HepG2 (cell line): Measurements from ENCODE around the gene ABHD12. TPM values are rescaled to one million over a fixed set of nuclear protein-coding genes. Genes with fewer than 3 reads are reported as not detected.

Source experiments
- ATAC-seq: fragments of 200-7000 bp; cut with Tn5 transposase; 3 replicates; pipeline ENCODE4 v1.9.1; 2020; ENCODE audit warnings: mild to moderate bottlenecking, moderate library complexity
- BruUV-seq: library from RNA; stranded (reverse); fragments of 400-500 nt; replicated peaks from 2 replicates; lab custom pipeline; 2021; lab: Mats Ljungman, UMichigan
- CTCF ChIA-PET: fragments of 300-600 bp; formaldehyde crosslinking; extraction: SDS; loops from one replicate; lab custom pipeline; 2021; ENCODE audit warnings: low total read pairs, inconsistent platforms, low intra/inter-chr PET ratio; lab: Yijun Ruan, JAX
- POLR2A ChIA-PET: fragments of 350-600 bp; sonication (Branson Sonifier 250); formaldehyde crosslinking; loops from one replicate; lab custom pipeline; 2020; ENCODE audit warnings: antibody characterized with exemption, inconsistent platforms; lab: Yijun Ruan, JAX
- DNase-seq: peaks from one replicate; pipeline ENCODE4 v3.0.0-alpha.2; 2015; ENCODE audit warnings: low spot score
- FAIRE-seq: peaks from 3 replicates; lab custom pipeline; 2011; peaks lifted over from hg19 to GRCh38; lab: Jason Lieb, UNC
- H2AFZ ChIP-seq: one replicate; pipeline ENCODE4 v1.6.1; 2011; ENCODE audit warnings: low read length, inconsistent platforms
- H3K27ac ChIP-seq: fragments of 300-600 bp; 3 replicates; pipeline ENCODE4 v1.8.0; 2011; ENCODE audit warnings: mixed run types, mild to moderate bottlenecking, mixed read lengths, low read length, inconsistent platforms; ENCODE audit not compliant: insufficient read depth; ENCODE audit errors: extremely low read length
- H3K27me3 ChIP-seq, 2 experiments: fragments of 200-600 bp in 1 of 2; 2 replicates in 1 of 2; 3 replicates in 1 of 2; pipeline versions ENCODE4 v1.6.0 to v1.8.0; 2011; ENCODE audit warnings: low read length in 2 of 2, mild to moderate bottlenecking in 2 of 2, moderate library complexity in 2 of 2, inconsistent platforms in 1 of 2; ENCODE audit not compliant: insufficient read depth in 2 of 2, control insufficient read depth in 1 of 2
- H3K36me3 ChIP-seq, 2 experiments: fragments of 200-600 bp in 1 of 2; replicated peaks in 1 of 2; 2 replicates in 1 of 2; 3 replicates in 1 of 2; pipeline versions ENCODE4 v1.5.1 to v1.8.0; 2011; ENCODE audit warnings: low read length in 2 of 2, inconsistent platforms in 1 of 2; ENCODE audit not compliant: insufficient read depth in 2 of 2, control insufficient read depth in 1 of 2
- H3K4me1 ChIP-seq: 2 replicates; pipeline ENCODE4 v1.5.1; 2012; ENCODE audit warnings: low read length, inconsistent platforms; ENCODE audit not compliant: insufficient read depth
- H3K4me2 ChIP-seq: 2 replicates; pipeline ENCODE4 v1.6.0; 2011; ENCODE audit warnings: low read depth, low read length, inconsistent platforms
- H3K4me3 ChIP-seq, 3 experiments: fragments of 200-600 bp in 1 of 3; sonication (generic), shearing (Covaris generic) in 1 of 3; replicated peaks in 1 of 3; 2 replicates each; pipeline ENCODE4 v1.5.1; 2011 to 2016; ENCODE audit warnings: low read length in 3 of 3, inconsistent platforms in 2 of 3, low read depth in 2 of 3, mild to moderate bottlenecking in 2 of 3, control low read depth in 1 of 3, mixed read lengths in 1 of 3; ENCODE audit not compliant: insufficient read depth in 1 of 3
- H3K79me2 ChIP-seq: one replicate; pipeline ENCODE4 v1.6.1; 2011; ENCODE audit warnings: low read length, inconsistent platforms; ENCODE audit not compliant: insufficient read depth
- H3K9ac ChIP-seq: 2 replicates; pipeline ENCODE4 v1.6.0; 2011; ENCODE audit warnings: mild to moderate bottlenecking, low read depth, low read length, inconsistent platforms; ENCODE audit not compliant: insufficient read depth
- H3K9me3 ChIP-seq: 2 replicates; pipeline ENCODE4 v1.5.1; 2012; ENCODE audit warnings: mild to moderate bottlenecking, low read length
- H4K20me1 ChIP-seq: 2 replicates; pipeline ENCODE4 v1.6.0; 2011; ENCODE audit warnings: inconsistent platforms, mild to moderate bottlenecking, low read length, moderate library complexity; ENCODE audit not compliant: insufficient read depth
- EEA1 ChIP-seq: sonication (generic); formaldehyde crosslinking; IDR thresholded peaks from 2 replicates; pipeline ENCODE4 v1.5.1; 2020; ENCODE audit warnings: mild to moderate bottlenecking, missing genetic modification reagents, borderline replicate concordance
- FOSL2 ChIP-seq: sonication (generic); formaldehyde crosslinking; IDR thresholded peaks from 2 replicates; pipeline ENCODE4 v1.4.0; 2020; ENCODE audit warnings: missing genetic modification reagents
- NFKBIZ ChIP-seq: IDR thresholded peaks from 2 replicates; pipeline ENCODE4 v1.6.1; 2018; ENCODE audit warnings: missing genetic modification reagents, missing compliant biosample characterization
- RORA ChIP-seq: sonication (generic); formaldehyde crosslinking; IDR thresholded peaks from 2 replicates; pipeline ENCODE4 v1.5.0; 2020; ENCODE audit warnings: mild to moderate bottlenecking, missing genetic modification reagents, moderate library complexity
- SKI ChIP-seq: fragments of 450-650 bp; IDR thresholded peaks from one replicate; pipeline ENCODE4 v1.6.1; 2018; ENCODE audit warnings: mild to moderate bottlenecking; ENCODE audit not compliant: partially characterized antibody
- SMC3 ChIP-seq: IDR thresholded peaks from 2 replicates; pipeline ENCODE4 v1.6.1; 2011; ENCODE audit warnings: low read length, improper control_type of control experiment
- TAF15 ChIP-seq: fragments of 200-400 bp; formaldehyde crosslinking; IDR thresholded peaks from one replicate; pipeline ENCODE4 v1.6.1; 2018; ENCODE audit warnings: mild to moderate bottlenecking, low read depth, low read length; ENCODE audit not compliant: poor library complexity, severe bottlenecking
- ZNF256 ChIP-seq: sonication (generic); formaldehyde crosslinking; conservative IDR thresholded peaks from 2 replicates; pipeline ENCODE4 v1.4.0; 2020; ENCODE audit warnings: missing genetic modification reagents
- ZNF367 ChIP-seq: sonication (generic); formaldehyde crosslinking; IDR thresholded peaks from 2 replicates; pipeline ENCODE4 v1.4.0; 2020; ENCODE audit warnings: missing genetic modification reagents, borderline replicate concordance
- ZNF775 ChIP-seq: sonication (generic); formaldehyde crosslinking; IDR thresholded peaks from 2 replicates; pipeline ENCODE4 v1.4.0; 2020; ENCODE audit warnings: missing genetic modification reagents, mild to moderate bottlenecking, moderate library complexity, borderline replicate concordance
- WGBS: methylation state at CpG from one replicate; pipeline ENCODE4 v1.1.6; 2017; ENCODE audit warnings: low lambda C conversion rate; 5-methylcytosine and 5-hydroxymethylcytosine counted together
- in situ Hi-C: cut with HindIII; loops from 2 replicates; pipeline ENCODE4 v1.10.0; 2017; ENCODE audit warnings: low pct_unique_long_range_greater_than_20kb; ENCODE audit not compliant: extremely low pct_ligation_motif_present
- intact Hi-C: fragments of 100-400 bp; cut with micrococcal nuclease; formaldehyde crosslinking; loops from one replicate; pipeline ENCODE4 v1.10.0; 2022; ENCODE audit not compliant: unreplicated experiment
- polyA plus RNA-seq, 8 experiments: library from polyadenylated mRNA; depleted of rRNA in 3 of 8; stranded (reverse) in 7 of 8; unstranded in 1 of 8; fragments of >200 nt; fragmentation: Illumina TruSeq in 4 of 8; extraction: Trizol in 4 of 8; gene quantifications; 2 replicates each; pipeline versions ENCODE4 v1.2.1 to v1.2.3, GENCODE V29; 2011 to 2016; ENCODE audit warnings: low read depth in 4 of 8, missing spikeins in 1 of 8, mixed read lengths in 1 of 8; ENCODE audit not compliant: insufficient read depth in 1 of 8
- total RNA-seq, 5 experiments: library from RNA; depleted of rRNA; stranded (reverse); fragments of >200 nt; fragmentation: Illumina TruSeq; extraction: Trizol; gene quantifications; 2 replicates each; pipeline ENCODE4 v1.2.3, GENCODE V29; 2016; ENCODE audit warnings: low read depth in 1 of 5
- TF ChIP-seq, protein P1 (sequence below): IDR thresholded peaks from 2 replicates; pipeline ENCODE4 v1.6.1; 2018; ENCODE audit warnings: missing genetic modification reagents
- TF ChIP-seq, protein P2 (sequence below): sonication (generic); formaldehyde crosslinking; IDR thresholded peaks from 2 replicates; pipeline ENCODE4 v1.8.1; 2023; ENCODE audit warnings: missing genetic modification reagents, inconsistent platforms, borderline replicate concordance
- TF ChIP-seq, protein P3 (sequence below): sonication (generic); formaldehyde crosslinking; IDR thresholded peaks from 2 replicates; pipeline ENCODE4 v1.5.0; 2020; ENCODE audit warnings: mild to moderate bottlenecking, missing genetic modification reagents

ABHD12 gene
- total and polyA plus RNA-seq, 2 of the 13 experiments (the other 11 are each of a cell fraction or from before 2014, with no cell fraction given) = 23.5 to 72.1 TPM

DNA sequence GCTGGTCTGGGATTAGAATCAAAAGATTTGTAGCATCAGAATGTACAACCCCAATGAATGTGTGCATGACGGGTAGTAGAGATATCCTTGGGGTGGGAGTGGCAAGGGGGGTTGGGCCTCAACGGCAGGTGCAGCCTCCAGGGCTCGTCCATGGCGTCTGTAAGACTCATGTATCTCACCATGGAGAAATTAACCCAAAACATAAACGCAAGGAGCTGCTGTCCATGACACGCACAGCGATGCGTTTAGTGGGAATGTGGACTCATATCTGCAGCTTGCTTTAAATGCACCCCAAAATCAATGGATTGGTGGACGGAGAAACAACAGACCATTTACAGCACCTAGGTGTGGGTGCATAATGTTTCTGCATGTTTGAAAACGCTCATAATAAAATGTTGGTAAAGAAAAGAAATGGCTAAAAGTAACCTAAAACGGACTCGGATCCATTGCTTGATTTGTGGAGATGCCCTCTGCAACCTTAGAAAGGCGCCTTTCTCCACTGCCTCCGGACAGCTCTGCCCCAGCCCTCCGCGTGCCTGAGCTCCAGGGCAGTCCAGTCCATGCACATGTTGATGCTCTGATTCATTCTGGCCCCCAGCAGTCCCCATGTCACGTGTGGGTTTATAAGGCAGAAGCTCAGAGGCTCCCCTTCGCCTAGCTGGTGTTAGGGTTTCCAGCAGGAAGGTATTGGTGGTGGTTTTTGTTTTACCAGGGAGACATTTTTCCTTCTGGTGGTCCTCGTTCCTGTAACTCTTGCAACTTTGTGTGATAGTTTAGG is 118.2 kb downstream of the ABHD12 start (continued):
- TF ChIP-seq, protein P1, sequence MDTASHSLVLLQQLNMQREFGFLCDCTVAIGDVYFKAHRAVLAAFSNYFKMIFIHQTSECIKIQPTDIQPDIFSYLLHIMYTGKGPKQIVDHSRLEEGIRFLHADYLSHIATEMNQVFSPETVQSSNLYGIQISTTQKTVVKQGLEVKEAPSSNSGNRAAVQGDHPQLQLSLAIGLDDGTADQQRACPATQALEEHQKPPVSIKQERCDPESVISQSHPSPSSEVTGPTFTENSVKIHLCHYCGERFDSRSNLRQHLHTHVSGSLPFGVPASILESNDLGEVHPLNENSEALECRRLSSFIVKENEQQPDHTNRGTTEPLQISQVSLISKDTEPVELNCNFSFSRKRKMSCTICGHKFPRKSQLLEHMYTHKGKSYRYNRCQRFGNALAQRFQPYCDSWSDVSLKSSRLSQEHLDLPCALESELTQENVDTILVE = no peak
- TF ChIP-seq ZNF256 (CRISPR knock-in tag) = no peak

DNA sequence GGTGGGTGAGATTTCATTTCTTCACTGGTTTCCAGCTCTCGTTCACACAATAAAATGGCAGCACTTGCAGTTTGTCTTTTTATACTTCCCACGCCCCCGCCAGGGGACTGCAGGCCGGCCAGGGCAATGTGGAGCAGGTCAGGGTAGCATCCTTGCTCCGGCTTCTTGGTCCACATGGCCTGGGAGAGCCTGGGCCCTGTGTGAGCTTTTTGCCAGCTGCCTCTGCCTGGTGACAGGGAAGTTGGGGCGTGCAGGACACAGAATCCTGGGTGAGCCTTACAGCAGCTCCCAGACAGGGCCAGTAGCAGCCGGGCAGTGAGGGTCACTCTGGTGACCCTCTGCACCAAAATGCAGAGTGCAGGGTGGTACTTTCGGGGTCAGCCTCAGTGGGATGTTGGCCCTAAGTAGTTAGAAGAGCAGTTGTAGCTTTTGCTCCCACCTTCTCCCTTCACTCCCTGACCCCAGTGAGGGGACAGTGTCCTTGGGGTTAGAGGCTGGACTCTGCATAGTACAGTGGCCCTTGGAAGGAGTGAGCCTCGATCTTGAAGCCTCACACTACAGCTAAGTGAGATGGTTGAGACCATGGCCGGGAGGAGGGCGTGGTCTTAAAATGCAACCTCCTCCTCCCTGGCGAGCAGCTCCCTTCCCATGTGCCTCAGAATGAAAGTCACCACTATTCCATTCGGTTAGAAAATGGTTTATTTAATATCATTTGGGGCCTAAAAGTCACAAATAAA is 119.0 kb downstream of the ABHD12 start:
- WGBS = 91% methylated on average over 13 of the region's 13 CpGs
- ChIA-PET POLR2A (no interaction called here), CTCF (no interaction called here)
- Histone ChIP-seq H3K9me3 (no peaks in the 10 kb centered on the region), H3K27me3 (no peaks in the 10 kb centered on the region), H2AFZ (no peak overlapping the region), H3K27ac (no peak overlapping the region), H3K36me3 (peaks cover 51 to 71% of the 10 kb centered on the region in 2 experiments), H3K4me3 (no peak overlapping the region), H4K20me1 (no peaks in the 10 kb centered on the region), H3K79me2 (no peaks in the 10 kb centered on the region), H3K4me1 (no peaks in the 10 kb centered on the region), H3K4me2 (no peak overlapping the region), H3K9ac (no peak overlapping the region)
- DNase-seq = no peak
- no peak for ATAC-seq
- FAIRE-seq = no peak
- intact Hi-C loops = no loop called here
- in situ Hi-C loops = no loop called here
- BruUV-seq = no TSS peak
- TF ChIP-seq ZNF775 (CRISPR knock-in tag) = no peak
- TF ChIP-seq ZNF367 = no peak
- no peak for TF ChIP-seq EEA1
- no peak for TF ChIP-seq NFKBIZ
- TF ChIP-seq, protein P2, sequence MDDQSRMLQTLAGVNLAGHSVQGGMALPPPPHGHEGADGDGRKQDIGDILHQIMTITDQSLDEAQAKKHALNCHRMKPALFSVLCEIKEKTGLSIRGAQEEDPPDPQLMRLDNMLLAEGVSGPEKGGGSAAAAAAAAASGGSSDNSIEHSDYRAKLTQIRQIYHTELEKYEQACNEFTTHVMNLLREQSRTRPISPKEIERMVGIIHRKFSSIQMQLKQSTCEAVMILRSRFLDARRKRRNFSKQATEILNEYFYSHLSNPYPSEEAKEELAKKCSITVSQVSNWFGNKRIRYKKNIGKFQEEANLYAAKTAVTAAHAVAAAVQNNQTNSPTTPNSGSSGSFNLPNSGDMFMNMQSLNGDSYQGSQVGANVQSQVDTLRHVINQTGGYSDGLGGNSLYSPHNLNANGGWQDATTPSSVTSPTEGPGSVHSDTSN (CRISPR knock-in tag) = no peak
- TF ChIP-seq SKI = no peak
- TF ChIP-seq FOSL2 = no peak
- no peak for TF ChIP-seq TAF15
- no peak for TF ChIP-seq SMC3
- no peak for TF ChIP-seq RORA (CRISPR knock-in tag)
- TF ChIP-seq, protein P3, sequence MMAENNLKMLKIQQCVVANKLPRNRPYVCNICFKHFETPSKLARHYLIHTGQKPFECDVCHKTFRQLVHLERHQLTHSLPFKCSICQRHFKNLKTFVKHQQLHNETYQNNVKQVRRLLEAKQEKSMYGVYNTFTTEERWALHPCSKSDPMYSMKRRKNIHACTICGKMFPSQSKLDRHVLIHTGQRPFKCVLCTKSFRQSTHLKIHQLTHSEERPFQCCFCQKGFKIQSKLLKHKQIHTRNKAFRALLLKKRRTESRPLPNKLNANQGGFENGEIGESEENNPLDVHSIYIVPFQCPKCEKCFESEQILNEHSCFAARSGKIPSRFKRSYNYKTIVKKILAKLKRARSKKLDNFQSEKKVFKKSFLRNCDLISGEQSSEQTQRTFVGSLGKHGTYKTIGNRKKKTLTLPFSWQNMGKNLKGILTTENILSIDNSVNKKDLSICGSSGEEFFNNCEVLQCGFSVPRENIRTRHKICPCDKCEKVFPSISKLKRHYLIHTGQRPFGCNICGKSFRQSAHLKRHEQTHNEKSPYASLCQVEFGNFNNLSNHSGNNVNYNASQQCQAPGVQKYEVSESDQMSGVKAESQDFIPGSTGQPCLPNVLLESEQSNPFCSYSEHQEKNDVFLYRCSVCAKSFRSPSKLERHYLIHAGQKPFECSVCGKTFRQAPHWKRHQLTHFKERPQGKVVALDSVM (CRISPR knock-in tag) = no peak
